Activated T-helper 9 cell treated with anti-CD3 and anti-CD28 coated beads, Interleukin-2, amount 50 U/mL, for 16 hours (primary cell): Measurements from ENCODE around the gene CD68.
"Not testable (repeated sequence)": the region's sequence is repeated elsewhere in the genome, so short reads cannot be mapped to it uniquely, and the experiment has no call there.

Experiments used
- DNase-seq: peaks from one replicate; pipeline ENCODE4 v3.0.0-alpha.2; 2020; ENCODE audit warnings: low read depth

The CD68 gene

DNA sequence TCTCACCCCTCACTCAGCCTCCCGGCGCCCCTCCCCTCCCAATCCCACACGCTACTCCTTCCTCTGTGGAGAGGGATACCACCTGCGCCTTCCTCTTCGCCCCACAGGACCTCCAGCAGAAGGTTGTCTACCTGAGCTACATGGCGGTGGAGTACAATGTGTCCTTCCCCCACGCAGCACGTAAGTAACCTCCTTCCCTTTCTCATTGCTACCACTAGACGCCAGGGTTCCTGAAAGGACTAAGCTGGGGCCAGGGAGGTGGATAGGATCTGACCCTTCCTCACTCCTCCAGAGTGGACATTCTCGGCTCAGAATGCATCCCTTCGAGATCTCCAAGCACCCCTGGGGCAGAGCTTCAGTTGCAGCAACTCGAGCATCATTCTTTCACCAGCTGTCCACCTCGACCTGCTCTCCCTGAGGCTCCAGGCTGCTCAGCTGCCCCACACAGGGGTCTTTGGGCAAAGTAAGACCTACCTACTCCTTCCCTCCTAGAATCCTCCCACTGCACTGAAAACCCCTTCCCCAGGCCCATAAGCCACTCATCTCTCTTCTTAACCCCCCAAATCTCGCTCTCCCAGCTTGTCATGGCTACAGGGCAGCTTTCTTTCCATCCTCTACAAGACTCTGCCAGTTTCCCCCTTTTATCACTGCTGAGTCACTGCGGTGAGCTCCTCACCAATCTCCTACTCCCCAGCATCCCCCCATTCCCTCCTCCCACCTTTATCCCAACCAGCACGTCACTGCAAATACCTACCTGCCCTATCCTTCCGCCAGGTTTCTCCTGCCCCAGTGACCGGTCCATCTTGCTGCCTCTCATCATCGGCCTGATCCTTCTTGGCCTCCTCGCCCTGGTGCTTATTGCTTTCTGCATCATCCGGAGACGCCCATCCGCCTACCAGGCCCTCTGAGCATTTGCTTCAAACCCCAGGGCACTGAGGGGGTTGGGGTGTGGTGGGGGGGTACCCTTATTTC lies 1.5 kb downstream of the CD68 start:
- no peak for DNase-seq

- no peak for DNase-seq
Measured at GRCh38 chr17:7582396-7583252, 3.2 kb downstream of the CD68 start.

DNA sequence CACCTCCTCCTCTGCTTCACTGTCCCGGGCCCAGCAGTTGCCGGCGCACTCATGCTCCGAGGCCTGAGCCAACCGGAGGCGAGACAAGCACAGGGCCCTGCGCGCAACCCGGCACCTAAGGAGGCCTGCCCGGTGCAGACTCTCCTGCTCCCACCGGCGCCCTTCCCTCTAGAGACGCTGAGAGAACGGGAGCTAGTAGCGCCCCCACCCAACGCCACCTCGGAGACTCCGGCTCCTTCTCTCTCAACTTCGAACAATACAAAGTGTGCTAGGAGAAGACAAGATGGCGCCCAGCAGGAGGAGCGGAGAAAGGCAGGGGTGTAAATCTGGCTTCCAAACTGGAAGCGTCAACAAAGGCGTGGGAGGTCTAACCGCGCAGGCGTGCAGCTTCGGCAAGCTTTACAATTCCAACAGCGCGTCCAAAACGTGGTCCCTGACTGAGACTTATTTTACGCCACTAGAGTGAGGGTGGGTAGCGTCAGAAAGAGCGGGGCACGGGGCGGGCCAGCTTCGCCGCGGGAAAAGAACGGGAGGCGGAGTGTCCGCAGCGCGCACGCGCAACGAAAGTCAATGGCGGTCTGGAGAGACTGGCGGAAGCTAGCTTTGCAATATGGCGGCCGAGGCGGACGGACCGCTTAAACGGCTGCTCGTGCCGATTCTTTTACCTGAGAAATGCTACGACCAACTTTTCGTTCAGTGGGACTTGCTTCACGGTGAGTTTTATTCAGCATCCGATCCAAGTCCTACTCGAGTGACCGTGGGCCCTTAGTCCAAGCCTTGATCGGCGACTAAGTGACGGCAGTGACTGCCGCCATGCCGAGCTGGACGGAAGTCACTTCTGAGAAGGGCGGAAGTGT lies 4.0 kb downstream of the CD68 start, which contains the start of gene MPDU1:
Gene MPDU1 (plus strand): TSS at position 600 of the 857 bp plus-strand sequence. CDS start 11 bp downstream, at position 611.
- DNase-seq, result peak; percentile 93

DNA sequence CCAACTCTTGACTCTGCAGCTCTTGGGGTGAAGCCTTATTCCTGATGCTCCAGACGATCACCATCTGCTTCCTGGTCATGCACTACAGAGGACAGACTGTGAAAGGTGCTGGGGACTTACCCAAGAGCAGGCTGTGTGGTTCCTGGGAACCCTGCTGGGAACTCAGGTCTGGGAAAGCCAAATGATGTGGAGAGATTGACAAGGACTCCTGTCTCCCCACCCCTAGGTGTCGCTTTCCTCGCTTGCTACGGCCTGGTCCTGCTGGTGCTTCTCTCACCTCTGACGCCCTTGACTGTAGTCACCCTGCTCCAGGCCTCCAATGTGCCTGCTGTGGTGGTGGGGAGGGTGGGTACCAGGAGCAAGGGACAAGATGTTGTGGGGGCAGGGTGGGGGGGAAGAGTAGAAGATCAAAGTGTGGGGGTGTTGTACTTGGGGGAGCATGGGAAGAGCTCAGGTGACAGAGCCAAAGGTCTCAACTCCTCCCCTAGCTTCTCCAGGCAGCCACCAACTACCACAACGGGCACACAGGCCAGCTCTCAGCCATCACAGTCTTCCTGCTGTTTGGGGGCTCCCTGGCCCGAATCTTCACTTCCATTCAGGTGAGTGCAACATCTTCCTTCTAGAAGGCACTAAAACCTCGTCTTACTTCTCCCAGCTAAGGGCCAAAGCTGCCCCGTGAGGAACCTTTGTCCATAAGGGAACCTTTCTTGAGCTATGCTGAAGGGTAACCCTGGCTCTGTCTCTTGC lies 7.4 kb downstream of the CD68 start:
- DNase-seq, result no peak

DNA sequence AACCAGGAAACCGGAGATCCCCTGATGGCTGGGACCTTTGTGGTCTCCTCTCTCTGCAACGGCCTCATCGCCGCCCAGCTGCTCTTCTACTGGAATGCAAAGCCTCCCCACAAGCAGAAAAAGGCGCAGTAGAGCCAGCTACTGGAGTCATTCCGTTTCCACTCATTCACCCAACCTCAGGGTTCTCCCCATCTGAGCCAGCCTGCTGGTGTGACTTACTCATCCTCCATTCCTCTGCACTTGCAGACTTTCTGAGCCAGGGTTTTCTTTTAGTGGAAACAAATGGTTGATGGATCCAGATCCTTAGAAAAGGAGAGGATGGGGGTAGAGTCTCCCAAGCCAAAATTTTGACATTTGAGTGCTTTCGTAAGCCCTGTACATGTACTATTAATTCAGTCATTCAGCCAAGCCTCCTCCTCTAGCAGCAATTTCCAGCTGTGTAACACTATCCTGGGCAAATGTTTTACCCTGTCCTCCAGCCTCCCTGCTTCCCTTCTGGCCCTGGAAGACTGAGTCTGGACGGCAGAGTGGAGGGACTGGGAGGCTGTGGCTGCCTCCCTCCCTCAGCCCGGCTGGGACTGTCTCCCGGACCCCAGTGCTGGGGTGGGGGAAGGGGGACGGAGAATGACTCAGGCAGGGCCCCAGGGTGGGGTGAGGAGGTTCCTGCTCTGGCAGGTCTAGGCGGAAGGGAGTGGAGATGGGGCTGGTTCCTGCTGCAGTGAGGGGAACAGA lies 8.1 kb downstream of the CD68 start:
- no peak for DNase-seq

DNA sequence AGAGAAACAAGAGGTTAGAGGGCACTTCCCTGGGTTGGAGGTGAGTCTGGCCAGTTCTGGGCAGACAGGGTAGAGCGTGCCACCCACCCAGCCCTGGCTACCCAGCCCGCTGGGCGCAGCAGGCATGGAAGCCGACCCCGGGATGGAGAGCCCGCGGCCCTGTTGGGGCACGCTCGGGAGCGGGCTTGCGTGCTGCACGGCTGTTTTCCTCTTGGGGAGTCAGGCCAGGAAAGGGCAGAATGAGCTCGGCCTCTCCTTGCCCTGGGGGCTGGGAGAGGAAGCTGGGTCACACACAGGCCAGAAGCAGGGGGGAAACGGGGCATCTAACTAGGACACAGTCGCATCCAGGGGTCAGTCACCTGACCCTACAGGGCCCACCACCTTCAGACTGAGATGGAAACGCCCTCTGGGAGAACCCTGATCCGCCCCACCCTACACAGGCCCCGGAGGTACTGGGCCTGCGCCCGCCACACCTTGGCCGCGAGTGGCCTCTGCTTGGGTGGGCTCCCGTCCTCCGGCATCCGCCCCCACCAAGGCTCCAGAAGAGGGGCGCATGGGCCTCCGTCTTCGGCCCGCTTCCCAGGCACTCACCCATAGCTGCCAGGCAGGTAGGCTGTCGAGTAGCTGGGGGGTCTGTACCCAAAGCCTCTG lies 9.2 kb downstream of the CD68 start:
- no peak for DNase-seq

GRCh38 chr17:7589204-7589868 lies 9.9 kb downstream of the CD68 start:
- peak; percentile 49 for DNase-seq

DNA sequence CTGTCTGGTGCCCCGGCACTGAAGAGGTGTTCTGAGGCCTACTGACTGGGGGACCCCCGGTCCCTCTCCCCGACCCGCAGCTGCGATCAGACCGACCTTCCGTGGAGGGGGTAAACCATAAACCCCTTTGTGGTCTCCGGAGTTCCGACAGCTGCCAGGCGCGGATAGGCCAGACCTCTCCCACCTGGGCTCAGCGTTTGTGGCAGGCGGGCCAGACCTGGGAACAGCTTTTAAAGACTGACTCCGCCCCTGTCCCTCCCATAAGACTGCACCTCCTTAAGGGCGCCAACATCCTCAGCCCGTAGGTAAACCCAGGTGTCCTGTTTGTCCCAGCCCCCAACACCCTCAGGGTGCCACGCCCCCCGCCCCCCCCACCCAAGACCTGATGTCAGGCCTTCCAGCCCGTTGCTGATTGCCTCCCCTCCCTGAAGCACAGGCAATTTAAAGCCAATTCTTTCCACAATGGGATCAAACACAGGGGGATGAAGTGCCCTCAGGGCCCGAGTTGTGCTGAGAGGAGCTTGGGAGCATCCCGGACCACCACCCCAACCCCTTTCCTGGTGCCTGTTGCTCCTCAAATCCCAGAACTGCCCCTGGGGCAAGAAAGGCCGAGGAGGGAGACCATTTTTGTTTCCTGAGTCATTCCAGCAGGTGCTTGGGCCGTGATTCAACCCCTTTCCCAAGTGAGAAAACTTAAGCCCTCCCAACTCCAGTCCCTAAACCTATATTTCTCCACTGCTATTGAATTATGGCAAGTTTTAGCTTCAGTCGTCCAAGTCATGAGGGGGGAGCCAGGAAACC lies 10.7 kb downstream of the CD68 start, which contains the start of gene SOX15:
Gene SOX15 (minus strand): TSS at position 204 of the 801 bp plus-strand sequence. CDS start 418 bp downstream, outside the sequence.
- no peak for DNase-seq

DNA sequence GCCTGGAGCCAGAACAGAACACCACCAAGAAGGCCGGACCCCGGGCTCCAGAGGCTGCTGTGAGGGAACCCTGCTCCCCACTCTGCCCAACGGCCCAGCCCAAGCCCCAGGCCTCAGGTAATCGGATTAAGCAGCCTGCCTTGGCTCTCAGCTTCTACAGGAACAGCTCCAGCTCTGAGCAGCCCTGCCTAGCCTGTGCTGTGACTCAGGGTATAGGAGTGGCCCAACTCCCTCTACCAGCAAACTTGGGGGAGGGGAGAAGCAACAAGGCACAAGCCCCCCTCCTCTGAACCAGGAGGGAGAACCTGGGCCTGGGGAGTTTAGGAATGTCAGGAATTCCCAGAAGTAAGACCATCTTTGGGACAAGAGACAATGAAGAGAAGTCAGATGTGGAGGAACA lies 11.3 kb downstream of the CD68 start:
- no peak for DNase-seq

- no peak for DNase-seq
Measured at GRCh38 chr17:7591596-7591995, 12.2 kb downstream of the CD68 start.

- no peak for DNase-seq
Measured at GRCh38 chr17:7592422-7593021, 13.1 kb downstream of the CD68 start.

- no peak for DNase-seq
Measured at GRCh38 chr17:7593296-7593695, 13.9 kb downstream of the CD68 start.

DNA sequence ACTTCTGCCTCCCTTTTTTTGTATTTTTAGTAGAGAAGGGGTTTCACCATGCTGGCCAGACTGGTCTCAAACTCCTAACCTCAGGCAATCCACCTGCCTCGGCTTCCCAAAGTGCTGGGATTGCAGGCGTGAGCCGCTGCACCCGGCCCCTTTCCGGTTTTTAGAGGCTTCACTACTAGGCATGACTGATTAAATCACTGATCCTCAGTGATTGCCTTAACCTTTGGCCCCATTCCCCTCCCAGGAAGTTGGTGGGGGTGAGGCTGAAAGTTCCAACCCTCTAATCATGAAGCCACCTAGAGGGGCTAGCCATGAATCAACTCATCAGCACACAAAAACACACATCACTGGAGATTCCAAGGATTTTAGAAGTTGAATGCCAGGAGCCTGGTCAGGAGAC lies 18.1 kb downstream of the CD68 start:
- not testable (repeated sequence) for DNase-seq

DNA sequence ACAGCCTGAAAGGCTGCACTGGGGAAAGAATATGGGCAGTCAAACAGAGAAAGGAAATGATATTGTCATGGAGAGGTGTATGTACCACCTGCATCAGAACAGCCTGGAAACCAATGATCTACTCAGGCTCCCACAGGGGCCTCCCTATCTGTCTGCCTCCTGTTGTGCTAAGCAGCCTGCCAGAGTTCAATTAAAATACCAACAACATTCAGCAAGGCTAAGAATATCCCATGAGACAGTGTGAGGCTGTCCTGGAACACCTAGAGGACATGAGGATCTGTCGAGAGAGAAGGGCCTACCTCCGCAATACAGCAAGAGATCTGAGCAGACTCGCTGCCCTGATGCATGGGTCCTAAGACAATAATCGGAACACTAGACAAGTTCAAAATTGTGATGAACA lies 26.8 kb downstream of the CD68 start:
- DNase-seq, result no peak

DNA sequence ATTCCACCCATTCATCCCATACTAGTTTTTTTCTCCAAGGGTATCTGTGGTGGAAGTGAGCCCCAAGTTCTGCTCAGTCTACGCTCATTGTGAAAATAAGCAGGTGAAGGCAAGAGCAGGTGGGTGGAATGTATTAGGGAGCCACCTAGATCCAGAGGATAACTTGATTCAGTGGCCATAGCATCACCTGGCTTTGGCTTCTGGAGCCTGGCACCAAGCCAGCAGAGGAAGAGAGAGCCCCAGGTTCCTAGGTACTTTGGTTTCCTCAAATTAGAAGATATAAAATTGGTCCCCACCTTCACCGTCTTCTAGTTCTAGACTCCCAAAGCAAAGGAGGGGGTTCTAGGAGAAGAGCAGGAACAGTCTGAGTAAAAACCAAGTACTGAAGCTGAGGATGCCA lies 31.2 kb downstream of the CD68 start:
- no peak for DNase-seq

GRCh38 chr17:7611635-7612293 lies 32.3 kb downstream of the CD68 start:
- no peak for DNase-seq

DNA sequence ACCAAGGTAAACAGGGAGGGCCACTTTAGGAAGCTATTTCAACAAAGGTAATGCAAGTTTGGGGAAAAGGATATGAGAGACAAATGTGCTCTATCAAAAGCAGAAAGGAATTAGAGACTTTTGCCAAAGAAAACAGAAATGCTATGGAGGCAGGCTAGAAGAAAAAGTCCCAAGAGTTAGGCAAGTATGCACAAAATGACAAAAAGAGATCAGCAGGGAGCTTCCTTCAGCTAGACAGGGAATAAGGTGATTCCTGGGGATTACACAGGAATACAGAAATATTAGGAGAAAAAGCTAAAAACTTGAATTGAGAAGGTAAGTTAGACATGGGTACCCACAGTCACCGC lies 32.8 kb downstream of the CD68 start:
- DNase-seq, result no peak
